Spinal cord (tissue), 10 donors: ENCODE data around the gene KIF21B. TPM values are rescaled to one million over a fixed set of nuclear protein-coding genes. Genes with fewer than 3 reads are reported as not detected.

Source experiments
- DNase-seq, 6 donors: peaks; one replicate each; pipeline versions ENCODE4 v3.0.0 to v3.0.0-alpha.2; 2013 to 2015; ENCODE audit warnings: low spot score in 6 of 6, low read depth in 4 of 6
- H3K27ac ChIP-seq: one replicate; pipeline ENCODE4 v1.5.1; 2013; ENCODE audit warnings: low read depth, low read length, control low read depth
- H3K27me3 ChIP-seq: one replicate; pipeline ENCODE4 v1.6.1; 2013; ENCODE audit warnings: low read length; ENCODE audit not compliant: control insufficient read depth, insufficient read depth
- H3K36me3 ChIP-seq: one replicate; pipeline ENCODE4 v1.6.1; 2013; ENCODE audit warnings: low read length; ENCODE audit not compliant: control insufficient read depth, insufficient read depth
- H3K4me1 ChIP-seq: one replicate; pipeline ENCODE4 v1.6.1; 2013; ENCODE audit warnings: low read length; ENCODE audit not compliant: control insufficient read depth, insufficient read depth
- H3K4me3 ChIP-seq: one replicate; pipeline ENCODE4 v1.5.1; 2013; ENCODE audit warnings: low read depth, low read length, control low read depth
- H3K9me3 ChIP-seq: one replicate; pipeline ENCODE4 v1.6.1; 2013; ENCODE audit warnings: low read length; ENCODE audit not compliant: control insufficient read depth, insufficient read depth
- WGBS: methylation state at CpG from one replicate; pipeline ENCODE4 v1.1.5; 2013; ENCODE audit warnings: missing lambda C conversion rate; ENCODE audit not compliant: insufficient coverage; 5-methylcytosine and 5-hydroxymethylcytosine counted together
- polyA plus RNA-seq, 2 donors: library from polyadenylated mRNA; unstranded; fragments of 120-200 nt; gene quantifications; one replicate each; pipeline ENCODE4 v1.2.1, GENCODE V29; 2013; ENCODE audit not compliant: insufficient read length in 2 of 2
- total RNA-seq, 2 donors: library from RNA; depleted of rRNA in 1 of 2; stranded (reverse); fragments of 120-200 nt in 1 of 2; fragments of >200 nt in 1 of 2; gene quantifications; one replicate each; pipeline versions ENCODE4 v1.2.3 to v1.2.4, GENCODE V29; 2013 to 2014
- donor health status: healthy.

KIF21B gene
- total and polyA plus RNA-seq, 4 donors, result 29.9 to 104 (median 70.1) TPM

GRCh38 chr1:201022820-201023516 lies 546 bp downstream of the KIF21B start:
- Histone ChIP-seq H3K4me1 (peaks cover 73% of the 10 kb centered on the region), H3K9me3 (no peaks in the 10 kb centered on the region), H3K36me3 (peaks cover 12% of the 10 kb centered on the region), H3K27ac (peak overlapping the region; percentile 63), H3K27me3 (peaks cover 2% of the 10 kb centered on the region), H3K4me3 (peak overlapping the region; percentile 65)
- peak in 2 of 6 donors; percentile 69 to 74 for DNase-seq
- under 1% methylated on average over 56 of the region's 56 CpGs for WGBS

DNA sequence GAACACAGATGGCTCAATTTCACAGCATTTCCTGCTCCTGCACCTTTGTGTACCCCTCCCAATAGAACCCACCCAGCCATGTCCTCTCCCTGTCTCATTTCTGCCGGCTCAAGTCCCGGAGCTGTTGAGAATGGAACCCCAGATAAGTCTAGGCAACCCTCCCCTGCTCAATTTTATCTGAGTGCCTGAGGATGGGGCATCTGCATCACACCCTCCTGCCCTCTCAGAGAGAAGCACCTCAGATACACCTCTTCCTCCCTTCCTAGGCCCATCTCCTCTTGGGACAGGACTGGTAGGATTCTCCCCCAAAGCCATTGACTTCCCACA lies 1.1 kb downstream of the KIF21B start:
- Histone ChIP-seq H3K27me3 (peaks cover 2% of the 10 kb centered on the region), H3K4me1 (peaks cover 78% of the 10 kb centered on the region), H3K4me3 (peak overlapping the region; percentile 65), H3K9me3 (no peaks in the 10 kb centered on the region), H3K27ac (peak overlapping the region; percentile 63), H3K36me3 (peaks cover 16% of the 10 kb centered on the region)
- WGBS, result 31% methylated on average over 2 of the region's 2 CpGs
- peak in 1 of 6 donors; percentile 61 for DNase-seq

- H3K4me3 ChIP-seq, result peak overlapping the region; percentile 65
- peak in 1 of 6 donors; percentile 73 for DNase-seq
- H3K27ac ChIP-seq, result peak overlapping the region; percentile 63
- H3K4me1 ChIP-seq, result peaks cover 84% of the 10 kb centered on the region
- no peaks in the 10 kb centered on the region for H3K9me3 ChIP-seq
- 43% methylated on average over 6 of the region's 7 CpGs for WGBS
- H3K27me3 ChIP-seq, result peaks cover 2% of the 10 kb centered on the region
- peaks cover 21% of the 10 kb centered on the region for H3K36me3 ChIP-seq
These were observed 1.7 kb downstream of the KIF21B start for GRCh38 chr1:201021630-201022492.

DNA sequence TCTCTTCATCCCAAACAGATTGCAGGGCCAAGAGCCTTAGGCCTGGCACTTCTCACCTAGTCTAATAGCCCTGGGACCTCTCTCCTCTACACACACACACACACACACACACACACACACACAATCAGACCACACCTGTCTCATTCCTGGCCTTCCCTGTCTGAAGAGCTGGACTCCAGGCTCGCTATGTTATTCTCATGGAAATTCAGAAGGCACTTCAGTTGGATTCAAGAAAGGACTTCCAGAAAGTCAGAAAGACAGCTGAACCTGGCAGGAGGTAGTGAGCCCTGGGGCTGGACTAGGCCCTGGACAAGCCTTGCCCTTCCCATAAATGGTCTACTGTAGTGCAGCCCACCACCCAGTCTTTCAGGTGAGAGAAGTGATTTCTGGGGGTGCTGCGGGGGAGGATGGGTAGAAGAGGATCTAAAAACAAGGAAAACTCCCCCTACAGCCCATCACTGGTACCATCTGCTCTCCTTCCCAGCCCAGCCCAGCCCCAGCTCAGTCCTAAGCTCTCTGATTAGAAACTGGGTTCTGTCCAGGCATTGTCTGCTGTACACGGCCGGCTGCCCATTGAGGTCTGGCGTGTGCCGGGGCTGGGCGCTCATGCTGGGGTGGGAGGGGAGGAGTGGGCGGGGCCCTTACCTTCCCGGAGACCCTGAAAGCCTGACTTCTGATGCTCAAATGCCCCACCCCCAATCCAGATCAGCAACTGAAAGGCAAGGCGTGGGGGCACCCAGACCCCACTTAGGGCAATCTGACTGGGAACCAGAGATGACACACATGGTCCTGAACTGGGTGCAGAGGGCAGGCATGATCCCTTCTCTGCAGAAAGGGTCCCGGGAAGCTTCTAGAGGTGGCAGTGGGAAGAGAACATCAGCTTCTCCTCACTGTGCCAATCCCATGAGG lies 2.5 kb downstream of the KIF21B start:
- 42% methylated on average over 3 of the region's 11 CpGs for WGBS
- Histone ChIP-seq H3K4me3 (peak overlapping the region; percentile 65), H3K4me1 (peaks cover 88% of the 10 kb centered on the region), H3K36me3 (peaks cover 21% of the 10 kb centered on the region), H3K27me3 (peaks cover 2% of the 10 kb centered on the region), H3K9me3 (no peaks in the 10 kb centered on the region), H3K27ac (peak overlapping the region; percentile 6)
- peak in 2 of 6 donors; percentile 72 to 83 for DNase-seq

DNA sequence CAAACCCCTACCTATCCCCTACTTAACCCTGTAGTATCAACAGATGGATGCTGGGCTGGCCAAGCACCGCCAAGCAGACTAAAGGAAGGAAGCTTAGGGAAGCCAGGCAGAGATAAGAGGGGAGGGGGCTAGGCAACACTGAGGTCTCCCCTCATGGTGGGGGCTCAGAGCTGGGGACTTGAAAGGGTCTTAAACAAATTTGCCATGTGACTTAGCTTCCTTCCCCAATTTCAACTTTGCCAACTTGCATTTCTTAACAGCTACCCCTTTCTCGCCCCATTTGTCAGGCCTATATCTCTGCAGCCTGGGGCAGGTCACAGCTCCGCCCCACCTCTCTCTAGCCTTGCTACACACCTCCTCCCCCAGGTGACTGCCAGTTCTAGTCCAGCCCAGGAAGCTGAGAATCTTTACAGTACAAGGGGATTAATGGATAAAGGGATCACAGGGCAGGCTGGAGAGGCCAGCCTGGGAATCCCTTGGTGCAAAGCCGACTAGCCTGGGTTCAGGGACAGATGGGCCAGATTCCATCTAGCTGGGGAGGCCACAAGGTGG lies 3.4 kb downstream of the KIF21B start:
- H3K27me3 ChIP-seq, result peaks cover 2% of the 10 kb centered on the region
- H3K4me3 ChIP-seq, result no peak overlapping the region
- no peaks in the 10 kb centered on the region for H3K9me3 ChIP-seq
- DNase-seq, result no peak
- peaks cover 89% of the 10 kb centered on the region for H3K4me1 ChIP-seq
- WGBS, result 100% methylated on average over 1 of the region's 4 CpGs
- H3K36me3 ChIP-seq, result peaks cover 21% of the 10 kb centered on the region
- H3K27ac ChIP-seq, result no peak overlapping the region

- 88% methylated on average over 2 of the region's 5 CpGs for WGBS
- Histone ChIP-seq H3K4me3 (no peak overlapping the region), H3K36me3 (peaks cover 21% of the 10 kb centered on the region), H3K9me3 (no peaks in the 10 kb centered on the region), H3K27ac (no peak overlapping the region), H3K27me3 (peaks cover 2% of the 10 kb centered on the region), H3K4me1 (peaks cover 88% of the 10 kb centered on the region)
- no peak for DNase-seq
These were observed 4.1 kb downstream of the KIF21B start for GRCh38 chr1:201019321-201019977.

DNA sequence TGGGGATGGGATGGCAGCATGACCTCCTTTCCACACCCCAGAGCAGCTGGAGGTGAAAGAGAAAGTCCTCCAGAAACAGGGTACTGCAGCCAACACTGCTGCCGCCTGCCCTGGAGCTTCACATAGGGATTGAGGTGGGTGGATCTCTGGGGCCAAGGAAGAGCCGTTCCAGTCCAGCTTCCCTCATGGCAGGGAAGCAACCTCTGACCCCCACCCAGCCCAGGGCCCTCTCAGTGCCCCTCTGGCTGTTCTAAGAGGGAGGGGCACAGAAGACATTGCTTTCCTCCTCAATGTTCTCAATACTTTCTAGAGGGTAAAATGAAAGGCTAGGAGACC lies 5.7 kb downstream of the KIF21B start:
- peak overlapping the region; percentile 89 for H3K27ac ChIP-seq
- H3K36me3 ChIP-seq, result peaks cover 21% of the 10 kb centered on the region
- 53% methylated on average over 2 of the region's 2 CpGs for WGBS
- no peak for DNase-seq
- H3K4me1 ChIP-seq, result peaks cover 94% of the 10 kb centered on the region
- H3K27me3 ChIP-seq, result peaks cover 2% of the 10 kb centered on the region
- no peaks in the 10 kb centered on the region for H3K9me3 ChIP-seq
- H3K4me3 ChIP-seq, result no peak overlapping the region

DNA sequence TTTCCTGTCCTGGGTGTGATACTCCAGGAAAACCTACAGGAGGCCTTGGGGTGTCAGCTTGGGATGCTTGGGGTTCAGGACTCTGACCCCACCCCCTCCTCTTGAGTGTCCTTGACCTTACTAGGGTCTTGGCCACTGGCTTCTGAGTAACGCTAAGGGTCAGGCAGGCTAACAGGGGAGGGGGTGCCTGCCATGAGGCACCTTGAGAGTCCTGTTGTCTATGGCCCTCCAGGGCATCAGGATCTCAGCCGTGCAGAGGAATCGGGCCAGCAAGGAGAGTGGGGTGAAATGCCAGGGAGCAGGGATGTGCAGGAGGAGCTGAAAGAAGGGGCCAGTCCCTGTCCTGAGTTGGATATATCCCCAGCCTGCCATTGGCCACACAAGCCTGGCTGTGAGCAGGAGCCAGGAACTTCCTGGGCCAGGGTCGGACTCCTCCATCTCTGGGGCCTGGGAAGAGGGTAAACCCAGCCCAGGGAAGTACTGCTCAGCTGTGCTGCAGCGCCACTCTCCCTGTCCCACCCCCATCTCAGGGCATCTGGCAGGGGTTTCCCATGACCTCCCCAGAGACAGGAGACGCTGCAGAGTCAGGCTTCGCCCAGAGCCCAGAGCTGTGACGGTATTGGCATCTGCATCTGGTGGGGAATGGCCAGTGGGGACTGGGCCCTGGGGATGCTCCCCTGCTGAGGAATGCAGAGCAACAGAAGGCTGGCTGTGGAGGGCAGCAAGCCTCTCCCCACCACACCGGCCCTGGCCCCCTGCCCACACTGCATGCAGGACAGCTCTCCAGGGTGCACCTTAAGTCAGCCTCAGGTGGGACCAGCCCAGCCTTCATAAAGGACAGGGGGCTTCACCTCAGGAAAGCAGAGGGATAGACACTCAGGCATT lies 6.3 kb downstream of the KIF21B start:
- peak in 2 of 6 donors; percentile 43 to 68 for DNase-seq
- H3K4me1 ChIP-seq, result peaks cover 93% of the 10 kb centered on the region
- H3K27ac ChIP-seq, result peak overlapping the region; percentile 89
- peaks cover 2% of the 10 kb centered on the region for H3K27me3 ChIP-seq
- no peak overlapping the region for H3K4me3 ChIP-seq
- no peaks in the 10 kb centered on the region for H3K9me3 ChIP-seq
- peaks cover 21% of the 10 kb centered on the region for H3K36me3 ChIP-seq
- 37% methylated on average over 9 of the region's 9 CpGs for WGBS
